IPS-NIHi11 (cell line): ENCODE data around the gene ATP13A3.
"Not testable (repeated sequence)": the region's sequence is repeated elsewhere in the genome, so short reads cannot be mapped to it uniquely, and the experiment has no call there.

Source experiments
- DNase-seq: peaks from one replicate; pipeline ENCODE4 v3.0.0; 2012; ENCODE audit warnings: mixed read lengths, low spot score

Gene ATP13A3

DNA sequence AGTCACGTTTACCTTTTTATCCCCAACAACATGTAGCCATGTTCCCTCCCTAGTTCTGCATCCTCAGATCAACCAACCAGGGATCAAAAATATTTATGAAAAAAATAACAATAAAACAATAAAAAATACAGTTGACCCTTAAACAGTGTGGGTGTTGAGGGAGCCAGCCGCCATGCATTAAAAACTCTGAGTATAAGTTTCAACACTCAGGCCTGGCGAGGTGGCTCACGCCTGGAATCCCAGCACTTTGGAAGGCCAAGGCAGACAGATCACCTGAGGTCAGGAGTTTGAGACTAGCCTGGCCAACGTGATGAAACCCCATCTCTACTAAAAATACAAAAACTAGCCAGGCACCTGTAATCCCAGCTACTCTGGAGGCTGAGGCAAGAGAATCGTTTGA is 12.7 kb upstream of the ATP13A3 start:
- not testable (repeated sequence) for DNase-seq

- DNase-seq: no peak
Measured at GRCh38 chr3:194497799-194498575, 11.2 kb upstream of the ATP13A3 start.

DNA sequence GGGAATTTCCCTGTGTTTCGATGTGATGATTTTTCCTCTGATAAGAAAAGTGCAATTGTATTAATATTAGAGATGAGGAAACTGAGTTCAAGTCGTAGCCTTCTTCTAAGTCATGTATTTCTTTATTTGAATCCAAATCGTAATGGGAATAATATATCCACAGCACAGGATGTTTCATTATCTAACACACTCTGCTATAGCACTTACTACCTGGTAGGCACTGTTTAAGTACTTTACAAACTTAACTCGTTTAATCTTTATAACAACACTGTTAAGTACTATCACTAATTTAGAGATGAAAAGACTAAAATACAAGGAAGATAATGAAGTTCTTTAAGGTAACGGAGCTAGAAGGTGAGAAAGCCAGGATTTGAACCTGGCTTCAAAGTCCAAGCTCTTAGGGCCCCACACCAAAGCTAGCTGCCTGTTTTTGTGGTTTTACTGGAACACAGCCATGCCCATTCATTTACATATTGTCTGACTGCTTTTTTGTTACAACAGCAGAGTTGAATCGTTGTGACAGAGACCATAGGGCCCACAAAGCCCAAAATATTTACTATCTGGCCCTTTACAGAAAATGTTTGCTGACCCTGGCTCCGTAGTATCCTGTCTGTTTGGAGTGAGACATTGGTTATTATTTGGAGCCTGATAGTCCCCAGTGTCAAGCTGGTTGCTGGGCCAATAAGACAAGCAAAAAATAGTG is 9.6 kb upstream of the ATP13A3 start:
- no peak for DNase-seq

DNA sequence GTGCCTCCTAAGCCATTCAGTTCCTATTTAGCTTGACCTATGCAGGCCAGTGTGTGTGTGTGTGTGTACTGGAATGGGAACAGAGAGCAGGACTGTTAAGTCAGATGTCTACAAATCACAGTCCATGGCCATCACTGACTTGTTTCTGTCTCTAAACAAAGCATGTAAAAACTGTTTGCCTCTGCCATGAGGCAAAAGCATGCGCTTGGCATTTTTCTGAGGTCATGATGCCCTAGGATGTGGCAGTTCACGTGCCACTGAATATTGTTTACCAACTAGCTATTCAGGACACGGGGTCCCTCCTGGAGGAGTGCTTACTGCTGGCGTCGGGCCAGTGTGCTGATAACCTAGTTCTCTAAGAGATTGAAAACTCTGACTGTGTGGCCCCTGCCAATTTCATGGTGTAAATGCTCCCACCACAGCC is 8.2 kb upstream of the ATP13A3 start:
- DNase-seq: no peak

- not testable (repeated sequence) for DNase-seq
Measured at GRCh38 chr3:194493995-194494927, 7.5 kb upstream of the ATP13A3 start.

GRCh38 chr3:194492001-194492400 is 5.2 kb upstream of the ATP13A3 start:
- DNase-seq: no peak

GRCh38 chr3:194489736-194490612 is 3.2 kb upstream of the ATP13A3 start:
- DNase-seq: no peak

- no peak for DNase-seq
Measured at GRCh38 chr3:194488055-194488742, 1.4 kb upstream of the ATP13A3 start.

GRCh38 chr3:194487289-194488054 is 670 bp upstream of the ATP13A3 start:
- DNase-seq: peak; percentile 31

DNA sequence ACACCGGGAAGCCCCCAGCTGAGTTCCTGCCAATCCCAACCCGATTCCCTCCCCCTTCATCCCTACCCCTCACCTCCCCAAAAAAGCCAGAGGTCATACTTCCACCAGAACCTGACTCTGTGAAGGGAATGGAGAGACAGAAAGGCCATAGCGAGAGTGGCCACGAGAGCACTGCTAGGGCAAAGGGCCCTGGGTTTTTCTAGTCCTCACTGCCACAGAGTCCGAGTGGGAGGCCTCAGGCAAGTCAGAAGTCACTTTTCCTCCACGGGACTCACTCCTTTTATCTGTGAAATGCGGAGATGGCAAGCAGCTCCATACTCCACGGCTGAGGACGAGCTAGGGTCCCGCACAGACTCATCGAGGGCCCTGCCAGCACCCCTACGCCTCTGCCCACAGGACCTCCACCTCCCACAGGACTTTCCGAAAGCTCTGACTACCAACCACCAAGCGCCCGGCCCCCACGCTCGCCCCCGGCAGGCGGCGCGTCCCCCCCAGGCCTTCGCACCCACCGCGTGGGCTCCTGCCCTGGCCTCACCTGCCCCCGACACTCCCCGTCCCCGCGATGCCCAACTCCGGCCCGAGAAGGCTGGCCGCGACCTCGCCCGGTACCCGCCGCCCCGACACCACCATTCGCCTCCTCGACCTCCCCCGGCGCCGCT is 792 bp downstream of the ATP13A3 start:
- DNase-seq: peak; percentile 37

- no peak for DNase-seq
Measured at GRCh38 chr3:194485468-194485880, 1.3 kb downstream of the ATP13A3 start.

DNA sequence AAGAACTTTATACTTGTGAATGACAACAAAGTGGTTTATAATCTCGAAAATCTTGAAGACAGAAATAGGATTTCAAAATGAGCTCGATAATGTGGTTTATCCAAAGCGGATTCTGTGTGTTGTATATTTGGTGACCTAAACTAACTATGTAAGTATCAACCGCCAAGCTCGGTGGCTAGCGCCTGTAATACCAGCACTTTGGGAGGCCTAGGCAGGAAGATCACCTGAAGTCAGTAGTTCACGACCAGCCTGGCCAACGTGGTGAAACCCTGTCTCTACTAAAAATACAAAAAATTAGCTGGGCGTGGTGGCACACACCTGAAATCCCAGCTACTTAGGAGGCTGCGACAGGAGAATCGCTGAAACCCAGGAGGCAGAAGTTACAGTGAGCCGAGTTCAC is 2.2 kb downstream of the ATP13A3 start:
- no peak for DNase-seq

GRCh38 chr3:194483850-194484249 is 3.0 kb downstream of the ATP13A3 start:
- no peak for DNase-seq

GRCh38 chr3:194482830-194483229 is 4.0 kb downstream of the ATP13A3 start:
- not testable (repeated sequence) for DNase-seq

- DNase-seq: no peak
Measured at GRCh38 chr3:194482196-194482593, 4.6 kb downstream of the ATP13A3 start.

- DNase-seq: no peak
Measured at GRCh38 chr3:194481525-194482195, 5.1 kb downstream of the ATP13A3 start.

DNA sequence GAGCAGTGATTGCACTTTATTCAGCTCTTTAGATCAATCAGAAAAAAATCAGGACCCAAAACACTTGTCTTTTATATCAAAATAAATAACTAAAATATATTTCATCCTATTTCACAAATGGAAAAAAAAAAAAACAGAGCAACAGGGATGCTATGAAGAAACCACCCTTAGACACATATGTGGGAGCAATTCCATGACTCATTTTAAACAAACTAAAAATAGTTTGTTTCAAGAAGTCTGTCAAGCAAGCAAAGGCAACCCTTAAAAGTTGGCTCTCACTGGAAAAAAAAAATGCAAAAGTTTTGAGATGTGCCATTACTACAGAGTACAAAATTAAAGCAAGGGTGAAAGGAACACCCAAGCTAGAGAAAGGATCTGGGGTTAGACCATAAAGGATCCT is 5.7 kb downstream of the ATP13A3 start:
- DNase-seq: no peak

DNA sequence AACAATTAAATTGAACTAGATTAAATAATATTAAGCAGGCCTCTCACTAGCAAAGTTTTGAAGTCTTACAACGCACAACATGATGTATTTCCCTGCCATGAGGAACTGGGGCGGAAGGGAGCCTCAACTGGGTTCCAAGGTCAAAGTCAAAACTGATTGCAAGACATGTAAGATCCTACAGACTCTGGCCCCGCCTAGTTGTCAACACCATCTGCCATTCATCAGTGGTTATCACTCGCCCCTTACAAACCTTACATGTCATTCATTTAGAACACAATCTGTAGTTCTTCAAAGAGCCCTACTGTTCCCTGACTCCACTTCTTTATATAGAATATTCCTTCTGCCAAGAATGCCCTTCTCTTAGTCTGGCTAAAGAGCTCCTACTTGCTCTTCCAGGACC is 10.0 kb downstream of the ATP13A3 start:
- DNase-seq: no peak

GRCh38 chr3:194475978-194476377 is 10.8 kb downstream of the ATP13A3 start:
- no peak for DNase-seq
